ENCODE data around the gene BOLL. TPM values are rescaled to one million over a fixed set of nuclear protein-coding genes. Genes with fewer than 3 reads are reported as not detected.
"Not testable (repeated sequence)": the region's sequence is repeated elsewhere in the genome, so short reads cannot be mapped to it uniquely, and the experiment has no call there.

Gene BOLL
- total RNA-seq, 2 experiments from 2014 or later, result not detected

- Histone ChIP-seq H3K9me2 (ENCODE audit: insufficient read depth, low read length) (no peaks in the 10 kb centered on the region), H2AFZ (ENCODE audit: low read length) (no peak overlapping the region), H3K36me3 (ENCODE audit: insufficient read depth, low read length) (peaks cover 71% of the 10 kb centered on the region), H3K4me1 (ENCODE audit: insufficient read depth, low read length, poor library complexity, severe bottlenecking) (peaks cover 29% of the 10 kb centered on the region), H3K9me3 (ENCODE audit: low read length) (no peaks in the 10 kb centered on the region), H3K79me2 (ENCODE audit: insufficient read depth, low read depth, low read length) (peaks cover 96% of the 10 kb centered on the region), H3K27ac (ENCODE audit: low read depth, low read length, poor library complexity, severe bottlenecking) (no peak overlapping the region), H3K4me2 (ENCODE audit: low read length) (peak overlapping the region; percentile 4; the same call in 1 of the 2 replicates), H4K20me1 (ENCODE audit: insufficient read depth, low read length) (peaks cover 33% of the 10 kb centered on the region), H3K4me3 (ENCODE audit: low read depth, low read length, poor library complexity, severe bottlenecking) (no peak overlapping the region)
- TF ChIP-seq CTCF (conservative IDR thresholded peaks at IDR 0.05; ENCODE audit: low read length) (no peak), EZH2phosphoT487 (IDR thresholded peaks at IDR 0.05; ENCODE audit: borderline replicate concordance, low read depth, low read length) (no peak)
- intact Hi-C loops (cut with micrococcal nuclease; ENCODE audit: unreplicated experiment), result no loop called here
- CTCF ChIA-PET (ENCODE audit: unreplicated experiment), result no interaction called here
- POLR2A ChIA-PET, result interaction anchor here (0.8 kb wide), 1 partner anchor 12 kb away, joined by 3 read pairs; no protein-coding TSS in a partner anchor
- peak; percentile 37 for DNase-seq (ENCODE audit: low spot score)
- no TSS peak for BruUV-seq (replicated peaks)
Measured at GRCh38 chr2:197710424-197711042, 74.6 kb downstream of the BOLL start.

GRCh38 chr2:197709140-197709539, 76.0 kb downstream of the BOLL start:
- BruUV-seq (replicated peaks); H2AFZ ChIP-seq (ENCODE audit: low read length); DNase-seq (ENCODE audit: low spot score); H3K27ac ChIP-seq (ENCODE audit: low read depth, low read length, poor library complexity, severe bottlenecking); CTCF ChIA-PET (ENCODE audit: unreplicated experiment); H3K9me3 ChIP-seq (ENCODE audit: low read length); H3K9me2 ChIP-seq (ENCODE audit: insufficient read depth, low read length): not testable (repeated sequence)
- peaks cover 33% of the 10 kb centered on the region for H4K20me1 ChIP-seq (ENCODE audit: insufficient read depth, low read length)
- POLR2A ChIA-PET, result interaction anchor here (0.6 to 0.7 kb wide), 3 partner anchors 62 to 260 kb away, joined by 3 to 4 read pairs (median 3); no protein-coding TSS in a partner anchor
- H3K4me1 ChIP-seq (ENCODE audit: insufficient read depth, low read length, poor library complexity, severe bottlenecking), result peaks cover 36% of the 10 kb centered on the region
- H3K4me3 ChIP-seq (ENCODE audit: low read depth, low read length, poor library complexity, severe bottlenecking), result peak overlapping the region; percentile 90
- H3K36me3 ChIP-seq (ENCODE audit: insufficient read depth, low read length), result peaks cover 61% of the 10 kb centered on the region
- intact Hi-C loops (cut with micrococcal nuclease; ENCODE audit: unreplicated experiment), result loop anchor here (5.0 to 10.0 kb wide), 4 partner anchors 257 to 1064 kb away; partner anchors contain the start of gene COQ10B
- peak overlapping the region; percentile 94 for H3K4me2 ChIP-seq (ENCODE audit: low read length)
- H3K79me2 ChIP-seq (ENCODE audit: insufficient read depth, low read depth, low read length), result peaks cover 86% of the 10 kb centered on the region

- Histone ChIP-seq H3K79me2 (ENCODE audit: insufficient read depth, low read depth, low read length) (peaks cover 78% of the 10 kb centered on the region), H3K36me3 (ENCODE audit: insufficient read depth, low read length) (peaks cover 55% of the 10 kb centered on the region), H3K4me1 (ENCODE audit: insufficient read depth, low read length, poor library complexity, severe bottlenecking) (peaks cover 37% of the 10 kb centered on the region), H2AFZ (ENCODE audit: low read length) (no peak overlapping the region), H3K9me3 (ENCODE audit: low read length) (no peaks in the 10 kb centered on the region), H3K4me3 (ENCODE audit: low read depth, low read length, poor library complexity, severe bottlenecking) (peak overlapping the region; percentile 90), H3K4me2 (ENCODE audit: low read length) (peak overlapping the region; percentile 94), H4K20me1 (ENCODE audit: insufficient read depth, low read length) (peaks cover 33% of the 10 kb centered on the region), H3K27ac (ENCODE audit: low read depth, low read length, poor library complexity, severe bottlenecking) (no peak overlapping the region), H3K9me2 (ENCODE audit: insufficient read depth, low read length) (no peaks in the 10 kb centered on the region)
- TF ChIP-seq EZH2phosphoT487 (IDR thresholded peaks at IDR 0.05; ENCODE audit: borderline replicate concordance, low read depth, low read length) (no peak), CTCF (conservative IDR thresholded peaks at IDR 0.05; ENCODE audit: low read length) (no peak)
- ChIA-PET POLR2A (interaction anchor here (0.5 to 0.7 kb wide), 2 partner anchors 1210 to 1427 kb away, joined by 3 to 4 read pairs; no protein-coding TSS in a partner anchor), CTCF (ENCODE audit: unreplicated experiment) (no interaction called here)
- no peak for DNase-seq (ENCODE audit: low spot score)
- intact Hi-C loops (cut with micrococcal nuclease; ENCODE audit: unreplicated experiment), result loop anchor here (5.0 to 10.0 kb wide), 4 partner anchors 256 to 1064 kb away; partner anchors contain the start of gene COQ10B
- BruUV-seq (replicated peaks), result no TSS peak
Measured at GRCh38 chr2:197708331-197708730, 76.8 kb downstream of the BOLL start.

All from OCI-LY7 (cell line).